Liver (tissue), 2 donors: ENCODE results near the gene PRICKLE3.

ENCODE experiments used
- CTCF ChIP-seq: fragments of 150-350 bp; IDR thresholded peaks from 2 replicates; pipeline ENCODE4 v1.5.1; 2017; ENCODE audit warnings: improper control_type of control experiment, low read depth, low read length; ENCODE audit not compliant: missing input control
- FOXA2 ChIP-seq: IDR thresholded peaks from 2 replicates; pipeline ENCODE4 v1.6.1; 2016; ENCODE audit warnings: antibody characterized with exemption
- REST ChIP-seq: IDR thresholded peaks from 2 replicates; pipeline ENCODE4 v1.6.1; 2016; ENCODE audit warnings: antibody characterized with exemption, mild to moderate bottlenecking
- donor health status: healthy.

DNA sequence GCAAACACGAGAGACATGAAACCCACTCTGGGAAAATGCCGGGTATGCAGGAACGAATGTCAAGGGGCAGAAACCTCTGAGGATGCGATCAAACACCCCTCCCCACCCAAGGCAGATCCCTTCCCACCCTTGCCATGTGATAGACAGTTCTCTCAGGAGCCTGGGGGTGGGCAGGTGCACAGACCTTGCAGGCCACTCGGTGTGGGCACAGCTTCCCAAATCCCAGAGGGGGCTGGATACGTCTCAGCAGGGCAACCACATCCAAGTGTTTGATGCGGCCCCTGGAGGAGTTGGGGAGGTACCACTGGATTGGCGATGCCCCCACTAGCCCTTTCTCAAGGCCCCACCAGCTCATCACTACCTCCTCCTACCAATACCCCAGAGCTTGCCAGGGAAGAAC lies 24.2 kb upstream of the PRICKLE3 start:
- TF ChIP-seq FOXA2 (no peak), CTCF (no peak), REST (no peak)
